GM18505 (cell line): ENCODE measurements around the gene IMPG2.
A peak's percentile ranks its signal among the peaks of the same experiment; 100 is the strongest.

ENCODE experiments used
- ATAC-seq: cut with Tn5 transposase; IDR thresholded peaks from one replicate; pipeline ENCODE4 v1.9.1; 2021; ENCODE audit not compliant: unreplicated experiment
- POLR2A ChIP-seq: IDR thresholded peaks from 4 replicates; pipeline ENCODE4 v1.6.1; 2011; ENCODE audit warnings: borderline replicate concordance; ENCODE audit not compliant: insufficient read depth, insufficient read length; ENCODE audit errors: extremely low read depth

The IMPG2 gene

DNA sequence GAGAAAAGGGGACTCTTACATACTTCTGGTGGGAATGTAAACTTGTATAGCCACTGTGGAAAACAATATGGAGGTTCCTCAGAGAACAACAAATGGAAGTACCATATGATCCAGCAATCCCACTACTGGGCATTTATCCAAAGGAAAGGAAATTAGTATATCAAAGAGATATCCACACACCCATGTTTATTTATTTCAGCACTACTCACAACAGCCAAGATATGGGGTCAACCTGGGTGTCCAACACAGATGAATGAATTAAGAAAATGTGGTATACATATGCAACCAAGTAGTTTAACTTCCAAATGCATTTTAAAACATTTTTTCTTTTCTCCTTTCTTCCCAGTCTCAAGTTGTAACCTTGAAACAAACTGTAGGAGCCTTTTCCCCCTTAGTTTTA is 54.3 kb downstream of the IMPG2 start:
- ATAC-seq = no peak
- no peak for TF ChIP-seq POLR2A

DNA sequence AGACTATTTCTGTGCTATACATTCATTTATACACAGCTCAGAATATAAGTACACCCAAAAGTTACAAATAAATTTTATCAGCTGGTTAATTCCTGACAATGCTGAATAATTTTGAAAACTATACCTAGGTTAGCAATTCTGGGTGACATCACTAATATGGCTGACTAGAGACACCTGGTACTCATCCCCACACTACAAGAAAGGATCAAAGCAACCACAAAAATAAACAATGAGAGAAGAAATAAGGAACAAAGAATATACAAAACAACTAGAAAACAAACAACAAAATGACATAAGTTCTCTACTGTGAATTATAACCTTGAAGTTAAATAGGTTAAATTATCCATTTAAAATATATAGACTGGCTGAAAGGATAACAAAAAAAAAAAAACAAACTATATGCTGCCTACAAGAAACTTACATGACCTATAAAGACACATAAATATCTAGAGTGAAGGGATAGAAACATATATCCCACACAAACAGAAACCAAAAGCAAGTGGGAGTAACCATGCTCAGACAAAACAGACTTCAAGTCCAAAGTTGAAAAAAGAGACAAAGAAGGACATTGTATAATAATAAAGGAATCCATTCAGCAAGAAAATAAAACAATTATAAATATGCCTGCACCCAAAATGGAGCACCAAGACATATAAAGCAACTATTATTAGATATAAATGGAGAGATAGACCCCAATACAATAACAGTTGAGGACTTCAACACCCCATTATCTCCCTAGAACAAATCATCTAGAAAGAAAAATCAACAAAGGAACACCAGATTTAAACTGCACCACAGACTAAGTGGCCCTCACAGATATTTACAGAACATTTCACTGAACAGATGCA is 57.8 kb downstream of the IMPG2 start:
- TF ChIP-seq POLR2A = no peak
- ATAC-seq = peak; percentile 67

DNA sequence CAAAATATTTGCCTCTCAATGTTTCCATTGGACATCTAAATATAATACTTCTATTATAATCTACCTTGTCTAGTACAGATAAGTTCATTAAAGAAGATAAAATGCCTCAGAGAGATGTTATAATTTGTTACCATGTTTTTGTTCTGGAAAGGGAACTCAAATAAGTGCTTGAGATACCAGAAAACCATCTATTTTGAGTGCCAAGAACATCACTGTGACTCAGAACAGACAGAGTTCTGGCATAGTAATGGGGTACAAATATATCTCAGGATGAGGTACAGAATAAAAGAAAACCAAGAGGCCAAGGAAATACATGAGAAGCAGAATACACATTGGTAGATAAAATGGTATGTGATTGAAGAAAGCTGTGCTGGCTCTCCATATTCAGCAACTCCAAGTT is 58.9 kb downstream of the IMPG2 start:
- no peak for TF ChIP-seq POLR2A
- ATAC-seq = no peak

DNA sequence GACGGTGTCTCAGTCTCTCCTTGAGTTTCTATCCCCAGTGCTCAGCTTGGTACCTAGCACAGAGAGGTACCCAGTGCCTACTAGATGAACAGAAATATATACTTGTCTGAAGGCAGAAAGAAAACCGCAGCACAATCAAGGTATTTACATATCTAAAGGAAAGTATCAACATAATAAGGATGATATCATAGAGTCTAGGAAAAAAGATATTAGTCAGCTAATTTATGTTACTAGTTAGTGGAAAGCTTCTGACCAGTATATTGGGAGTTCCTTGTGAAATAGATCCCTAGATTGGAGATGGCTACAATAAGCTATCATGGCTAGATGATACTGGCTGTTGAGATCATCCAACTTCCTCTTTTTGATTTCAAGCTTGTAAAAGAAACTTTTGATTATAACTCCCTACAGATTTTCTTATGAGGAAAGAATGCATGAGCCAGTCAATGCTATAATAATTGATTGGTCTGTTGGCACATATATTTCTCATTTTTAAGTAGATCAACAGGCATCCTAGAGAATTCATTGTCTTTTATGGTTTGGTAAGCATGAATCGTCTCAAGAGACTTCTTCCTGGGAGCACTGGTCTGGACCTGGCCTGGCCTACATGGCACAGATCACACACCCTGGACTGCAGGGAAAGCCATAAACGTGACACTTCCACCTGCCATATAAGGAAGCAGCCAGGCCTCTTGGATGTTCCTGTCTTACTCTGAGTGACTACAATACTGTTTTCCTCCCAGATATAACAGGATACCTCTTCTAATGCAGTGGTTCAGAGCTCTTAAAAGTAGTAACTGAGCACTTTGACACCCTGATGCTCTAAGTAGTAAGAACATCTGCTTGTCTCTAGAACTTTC is 60.7 kb downstream of the IMPG2 start:
- no peak for TF ChIP-seq POLR2A
- ATAC-seq = no peak

DNA sequence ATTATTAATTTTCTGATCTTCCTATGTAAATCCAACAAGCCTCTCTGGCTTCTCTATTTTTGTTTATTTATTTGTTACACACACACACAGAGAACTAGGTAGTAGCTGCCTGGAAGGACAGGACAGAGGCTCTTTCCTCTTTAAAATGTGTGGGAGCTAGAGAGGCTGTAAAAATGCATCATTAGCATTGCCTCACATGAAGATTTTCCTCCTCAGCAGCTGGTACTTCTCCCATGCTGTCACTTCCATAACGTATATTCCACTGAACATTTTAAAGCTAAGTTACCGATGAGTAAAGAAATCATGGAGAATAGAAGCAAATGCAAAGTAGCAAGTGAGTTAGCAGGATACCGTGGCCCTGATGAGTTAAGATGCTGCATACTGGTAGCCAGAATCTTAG is 63.9 kb downstream of the IMPG2 start:
- ATAC-seq = no peak
- no peak for TF ChIP-seq POLR2A

DNA sequence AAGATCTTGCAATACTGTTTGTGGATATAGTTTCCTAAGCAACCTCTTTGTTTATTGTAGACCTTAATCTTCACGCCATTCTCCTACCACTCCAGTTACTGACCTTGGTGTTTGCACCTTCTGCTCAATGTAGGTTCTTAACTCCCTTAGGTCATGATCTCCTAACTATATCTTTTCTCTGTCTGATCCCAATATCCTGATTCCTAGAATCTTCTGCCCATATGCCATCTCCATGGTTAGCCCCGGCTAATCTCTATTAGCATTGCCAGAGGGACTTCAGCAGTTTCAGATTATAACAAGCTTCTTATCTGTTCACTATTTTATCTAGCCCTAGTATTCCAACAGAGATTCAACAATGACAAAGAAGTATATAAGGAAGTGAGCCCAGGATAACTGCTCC is 64.9 kb downstream of the IMPG2 start:
- no peak for ATAC-seq
- TF ChIP-seq POLR2A = no peak

DNA sequence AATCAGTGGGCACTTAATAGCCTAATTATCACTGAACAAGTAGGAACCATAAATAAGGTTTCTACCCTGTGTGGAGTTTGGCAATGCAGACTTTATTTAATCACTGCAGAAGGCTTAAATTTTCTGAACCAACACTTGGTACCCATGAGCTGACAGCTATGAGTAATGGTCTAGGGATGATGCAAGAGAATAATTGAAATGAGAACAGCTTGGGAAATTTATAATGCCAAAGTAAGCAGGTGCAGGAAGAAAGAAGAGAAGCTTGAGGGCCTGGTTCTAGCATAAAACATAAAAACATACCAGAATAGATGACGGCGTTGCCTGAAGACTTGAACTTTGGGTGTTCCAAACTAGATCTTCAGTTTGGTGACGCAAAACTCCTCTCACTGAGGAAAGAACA is 67.0 kb downstream of the IMPG2 start:
- TF ChIP-seq POLR2A = no peak
- no peak for ATAC-seq

DNA sequence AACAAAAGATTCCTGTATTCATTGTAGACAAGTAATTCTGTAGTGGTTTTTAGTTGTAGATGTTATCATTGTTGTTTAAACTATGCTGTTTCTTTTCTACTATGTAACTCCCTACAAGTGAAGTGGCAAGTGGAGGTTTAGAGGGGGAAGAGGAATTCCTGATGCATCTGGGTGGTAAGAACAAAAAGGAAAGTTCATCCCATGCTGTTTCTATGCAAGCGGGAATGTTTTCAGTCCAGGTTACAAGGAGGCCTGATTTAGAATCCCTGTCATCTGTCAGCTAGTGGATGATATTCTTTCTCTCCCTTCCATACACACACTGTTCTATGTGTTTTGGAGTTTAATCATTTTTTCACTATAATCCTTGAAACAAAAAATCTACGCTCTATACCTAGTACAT is 67.4 kb downstream of the IMPG2 start:
- TF ChIP-seq POLR2A = no peak
- no peak for ATAC-seq

DNA sequence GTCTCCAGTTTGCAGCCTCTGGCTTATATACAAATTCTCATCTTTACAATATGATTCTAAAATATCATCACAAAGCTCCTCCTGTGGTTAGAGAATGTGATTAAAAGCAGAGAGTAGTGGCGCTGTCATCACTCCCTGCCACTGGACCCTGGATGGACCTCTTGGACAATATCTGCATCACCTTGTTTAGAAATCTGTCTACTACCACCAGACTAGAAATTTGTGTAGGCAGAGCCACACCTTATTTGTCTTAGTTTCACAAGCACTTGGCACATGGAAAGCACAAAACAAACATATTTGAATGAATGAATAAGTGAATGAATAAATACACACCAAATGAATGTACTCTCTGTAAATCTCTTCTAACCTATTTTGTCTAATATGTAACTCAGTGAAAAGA is 68.1 kb downstream of the IMPG2 start:
- no peak for TF ChIP-seq POLR2A
- ATAC-seq = no peak

DNA sequence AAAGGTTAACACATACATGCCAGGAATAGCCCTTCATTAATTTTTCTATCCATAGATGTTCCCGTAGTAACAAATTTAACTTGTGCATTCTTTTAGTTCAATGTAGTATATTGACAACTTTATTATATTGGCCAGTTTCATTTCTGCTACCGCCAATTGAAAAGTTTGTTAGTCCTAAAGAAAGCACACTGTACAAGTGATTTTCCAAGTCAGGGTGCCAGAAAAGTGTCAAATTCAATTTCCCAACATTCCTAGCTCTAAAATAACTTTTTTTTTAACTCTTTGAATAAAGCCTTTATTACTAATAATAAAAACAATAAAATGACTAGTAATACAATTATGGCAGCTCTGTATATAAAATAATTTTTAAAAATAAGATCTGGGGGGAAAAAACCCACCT is 68.9 kb downstream of the IMPG2 start:
- ATAC-seq = no peak
- TF ChIP-seq POLR2A = no peak

DNA sequence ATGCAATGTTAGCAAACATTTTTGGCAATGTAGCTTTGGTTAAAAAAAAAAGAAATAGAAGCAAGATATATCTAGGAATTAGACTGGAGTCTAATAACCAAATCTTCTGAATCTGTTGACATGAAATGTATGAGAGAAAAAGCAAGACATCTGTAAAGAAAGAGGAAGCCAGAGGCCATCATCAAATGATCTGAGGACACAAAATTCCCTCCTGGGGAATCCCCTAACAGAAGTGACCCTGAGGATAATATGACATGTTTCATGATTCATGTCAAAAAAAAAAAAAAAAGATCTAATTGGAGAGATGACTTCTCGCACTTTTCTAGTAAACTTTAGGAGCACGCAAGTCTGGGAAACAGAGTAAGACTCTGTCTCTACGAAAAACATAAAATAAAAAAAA is 70.9 kb downstream of the IMPG2 start:
- TF ChIP-seq POLR2A = no peak
- no peak for ATAC-seq

DNA sequence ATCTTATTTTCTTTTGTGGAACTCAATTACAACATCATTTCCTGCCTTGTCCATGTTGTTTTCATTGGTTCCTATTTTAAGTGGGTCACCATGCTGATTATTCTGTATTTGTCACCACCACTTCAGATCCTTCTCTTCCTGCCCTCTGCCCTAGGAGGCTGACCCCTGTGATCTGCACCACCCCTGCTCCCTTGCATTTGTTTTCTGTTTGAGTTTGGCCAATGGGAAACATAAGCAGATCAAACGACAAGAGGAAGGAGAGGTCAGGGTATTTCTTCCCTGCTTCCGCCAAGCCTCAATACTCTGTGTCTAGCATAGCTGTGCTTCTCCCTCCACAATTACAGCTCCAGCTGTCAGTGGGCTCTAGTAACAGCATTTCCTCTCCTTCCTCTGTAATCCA is 71.6 kb downstream of the IMPG2 start:
- ATAC-seq = no peak
- TF ChIP-seq POLR2A = no peak

DNA sequence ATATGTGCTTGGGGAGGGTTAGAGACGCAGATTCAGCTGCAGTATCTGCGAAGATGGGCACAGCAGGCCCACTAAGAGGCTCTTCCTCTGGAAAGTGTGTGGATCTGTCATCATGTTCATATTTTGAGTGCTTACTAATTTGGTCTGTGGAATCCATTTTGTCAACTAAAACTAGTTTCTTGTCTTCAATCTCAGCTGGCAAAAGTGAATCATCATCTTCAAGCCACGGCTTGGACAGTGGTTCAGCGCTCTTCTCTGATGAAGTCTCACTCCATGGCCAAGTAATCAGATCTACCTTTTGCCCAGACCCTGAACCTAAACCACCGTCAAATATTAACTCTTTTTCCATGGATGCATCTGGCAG is 76.2 kb downstream of the IMPG2 start:
- TF ChIP-seq POLR2A = no peak

More for the DNA sequence above, 76.2 kb downstream of the IMPG2 start:
- ATAC-seq = no peak
